PC-3 (cell line): ENCODE data around the gene TCEA2.

ENCODE experiments used
- EZH2 ChIP-seq: fragments of 300-600 bp; sonication (generic); IDR thresholded peaks from one replicate; pipeline ENCODE4 v1.6.1; 2017; ENCODE audit warnings: antibody characterized with exemption, mild to moderate bottlenecking, low read length; ENCODE audit not compliant: unreplicated experiment
- TF ChIP-seq, protein P1 (sequence below): fragments of 300-600 bp; sonication (generic); conservative IDR thresholded peaks from 2 replicates; pipeline ENCODE4 v1.5.1; 2017; ENCODE audit warnings: antibody characterized with exemption, low read depth, mild to moderate bottlenecking, low read length

DNA sequence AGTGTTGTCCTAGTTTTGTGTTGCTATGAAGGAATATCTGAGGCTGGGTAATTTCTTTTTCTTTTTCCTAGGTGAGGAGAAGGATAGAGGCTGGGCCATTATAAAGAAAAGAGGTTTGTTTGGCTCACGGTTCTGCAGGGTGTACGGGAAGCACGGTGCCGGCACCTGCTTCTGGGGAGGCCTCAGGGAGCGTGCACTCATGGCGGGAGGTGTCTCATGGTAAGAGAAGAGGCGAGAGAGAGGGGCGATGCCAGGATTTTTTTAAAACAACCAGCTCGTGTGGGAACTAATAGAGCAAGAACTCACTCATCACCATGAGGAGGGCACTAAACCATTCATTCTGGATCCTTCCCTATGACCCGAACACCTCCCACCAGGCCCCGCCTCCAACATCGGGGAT is 58.6 kb downstream of the TCEA2 start:
- TF ChIP-seq, protein P1, sequence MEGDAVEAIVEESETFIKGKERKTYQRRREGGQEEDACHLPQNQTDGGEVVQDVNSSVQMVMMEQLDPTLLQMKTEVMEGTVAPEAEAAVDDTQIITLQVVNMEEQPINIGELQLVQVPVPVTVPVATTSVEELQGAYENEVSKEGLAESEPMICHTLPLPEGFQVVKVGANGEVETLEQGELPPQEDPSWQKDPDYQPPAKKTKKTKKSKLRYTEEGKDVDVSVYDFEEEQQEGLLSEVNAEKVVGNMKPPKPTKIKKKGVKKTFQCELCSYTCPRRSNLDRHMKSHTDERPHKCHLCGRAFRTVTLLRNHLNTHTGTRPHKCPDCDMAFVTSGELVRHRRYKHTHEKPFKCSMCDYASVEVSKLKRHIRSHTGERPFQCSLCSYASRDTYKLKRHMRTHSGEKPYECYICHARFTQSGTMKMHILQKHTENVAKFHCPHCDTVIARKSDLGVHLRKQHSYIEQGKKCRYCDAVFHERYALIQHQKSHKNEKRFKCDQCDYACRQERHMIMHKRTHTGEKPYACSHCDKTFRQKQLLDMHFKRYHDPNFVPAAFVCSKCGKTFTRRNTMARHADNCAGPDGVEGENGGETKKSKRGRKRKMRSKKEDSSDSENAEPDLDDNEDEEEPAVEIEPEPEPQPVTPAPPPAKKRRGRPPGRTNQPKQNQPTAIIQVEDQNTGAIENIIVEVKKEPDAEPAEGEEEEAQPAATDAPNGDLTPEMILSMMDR, result no peak
- no peak for TF ChIP-seq EZH2
